MG63 (cell line): ENCODE measurements around the gene LYPD1. TPM values are rescaled to one million over a fixed set of nuclear protein-coding genes. Genes with fewer than 3 reads are reported as not detected.

Experiments used
- DNase-seq: peaks from one replicate; pipeline ENCODE4 v3.0.0-alpha.2; 2020
- H3K27me3 ChIP-seq: fragments of 250-450 bp; sonication (Bioruptor Pico); 2 replicates; pipeline ENCODE4 v1.5.1; 2020; ENCODE audit warnings: mild to moderate bottlenecking, moderate library complexity
- H3K36me3 ChIP-seq: fragments of 250-450 bp; sonication (Bioruptor Pico); 2 replicates; pipeline ENCODE4 v1.5.1; 2020; ENCODE audit warnings: mild to moderate bottlenecking, moderate library complexity
- H3K4me3 ChIP-seq: fragments of 250-450 bp; sonication (Bioruptor Pico); 2 replicates; pipeline ENCODE4 v1.5.1; 2020; ENCODE audit warnings: mild to moderate bottlenecking, moderate library complexity
- H3K9me3 ChIP-seq: fragments of 250-450 bp; sonication (Bioruptor Pico); 2 replicates; pipeline ENCODE4 v1.5.1; 2020; ENCODE audit warnings: mild to moderate bottlenecking, moderate library complexity
- total RNA-seq: library from RNA; depleted of rRNA; stranded (reverse); fragments of >200 nt; shearing (Covaris generic); gene quantifications from 2 replicates; pipeline ENCODE4 v1.2.3, GENCODE V29; 2014; ENCODE audit warnings: low replicate concordance

The LYPD1 gene
- total RNA-seq, 1 experiment from 2014 or later = 0.20 TPM

- H3K9me3 ChIP-seq = no peaks in the 10 kb centered on the region
- no peak for DNase-seq
- H3K36me3 ChIP-seq = no peaks in the 10 kb centered on the region
- H3K27me3 ChIP-seq = no peaks in the 10 kb centered on the region
- no peak overlapping the region for H3K4me3 ChIP-seq
Measured at GRCh38 chr2:132611719-132612118, 58.3 kb downstream of the LYPD1 start.

- no peaks in the 10 kb centered on the region for H3K9me3 ChIP-seq
- DNase-seq = no peak
- no peaks in the 10 kb centered on the region for H3K27me3 ChIP-seq
- no peaks in the 10 kb centered on the region for H3K36me3 ChIP-seq
- H3K4me3 ChIP-seq = no peak overlapping the region
Measured at GRCh38 chr2:132609101-132609890, 60.7 kb downstream of the LYPD1 start.

DNA sequence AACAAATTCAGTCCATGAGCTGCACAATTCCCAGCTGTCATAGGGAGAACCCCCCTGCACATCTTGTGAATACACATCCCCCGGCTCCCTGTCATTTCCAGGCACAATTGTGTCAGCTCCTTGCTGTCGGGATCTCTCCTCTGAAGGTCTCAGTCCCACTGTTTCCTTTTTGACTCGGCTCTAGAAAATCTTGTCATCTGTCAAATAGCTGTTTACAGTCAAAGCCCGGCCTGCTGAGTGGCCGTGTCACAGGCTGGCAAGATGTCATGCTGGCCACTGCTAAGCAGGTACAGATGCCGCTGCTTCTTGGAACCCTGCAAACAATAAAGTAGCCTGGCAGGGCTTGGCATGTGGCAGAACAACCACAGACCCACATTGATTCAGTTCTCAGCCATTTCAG lies 61.7 kb downstream of the LYPD1 start:
- Histone ChIP-seq H3K36me3 (no peaks in the 10 kb centered on the region), H3K9me3 (no peaks in the 10 kb centered on the region), H3K27me3 (no peaks in the 10 kb centered on the region), H3K4me3 (no peak overlapping the region)
- DNase-seq = no peak

DNA sequence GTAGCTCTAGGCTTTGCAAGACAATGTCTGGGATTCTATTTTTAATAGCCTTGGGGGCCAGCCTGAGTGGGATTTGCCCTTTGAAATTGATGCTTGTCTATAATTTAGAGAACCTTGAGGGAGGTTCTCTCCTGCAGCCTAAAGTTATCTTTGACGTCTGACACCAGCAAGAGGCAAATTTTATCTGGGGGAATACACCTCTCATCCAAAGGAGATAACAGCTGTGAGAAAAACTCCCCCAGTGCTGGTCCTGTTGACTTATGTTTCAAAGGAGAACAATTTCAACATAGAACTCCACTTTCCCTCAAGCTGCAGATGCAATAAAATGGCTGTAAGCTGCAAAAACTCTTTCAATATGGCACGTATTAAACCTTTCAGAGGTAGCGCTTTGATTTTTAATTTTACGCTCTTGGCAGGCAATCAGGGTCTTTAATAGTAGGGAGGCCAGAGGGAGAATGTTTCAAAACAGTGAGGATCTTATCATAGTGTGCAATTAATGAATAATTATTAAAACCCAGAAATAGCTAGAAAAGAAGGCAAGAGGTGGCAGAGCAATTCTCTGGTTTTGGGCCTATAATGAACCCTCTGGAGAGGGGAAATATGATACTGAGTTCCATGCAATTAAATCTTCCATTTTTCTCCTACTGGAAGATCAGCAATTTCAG lies 62.4 kb downstream of the LYPD1 start:
- H3K9me3 ChIP-seq = no peaks in the 10 kb centered on the region

DNA sequence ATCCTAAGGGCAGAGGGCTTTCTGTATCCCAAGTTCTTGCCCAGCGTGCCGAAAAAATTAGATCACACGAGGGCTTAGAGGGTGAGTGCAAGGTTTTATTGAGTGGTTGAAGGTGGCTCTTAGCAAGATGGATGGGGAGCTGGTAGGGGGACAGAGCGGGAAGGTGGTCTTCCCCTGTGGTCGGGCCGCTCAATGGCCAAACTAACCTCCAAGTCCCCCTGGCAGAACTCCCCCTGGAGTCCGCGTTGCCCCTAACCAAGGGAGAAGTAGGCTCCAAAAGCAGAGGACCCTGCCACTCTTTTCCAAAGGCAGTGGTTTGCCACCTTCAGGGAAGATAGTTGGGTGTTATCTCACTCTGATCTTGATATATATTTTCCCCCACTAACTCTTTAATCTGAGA lies 63.4 kb downstream of the LYPD1 start:
- no peak for DNase-seq
- no peak overlapping the region for H3K4me3 ChIP-seq

More for the DNA sequence above, 62.4 kb downstream of the LYPD1 start:
- H3K36me3 ChIP-seq = no peaks in the 10 kb centered on the region
- H3K4me3 ChIP-seq = no peak overlapping the region
- no peak for DNase-seq
- no peaks in the 10 kb centered on the region for H3K27me3 ChIP-seq

GRCh38 chr2:132605236-132606180 lies 64.5 kb downstream of the LYPD1 start:
- no peak overlapping the region for H3K4me3 ChIP-seq

More for the DNA sequence above, 63.4 kb downstream of the LYPD1 start:
- Histone ChIP-seq H3K9me3 (no peaks in the 10 kb centered on the region), H3K36me3 (no peaks in the 10 kb centered on the region), H3K27me3 (no peaks in the 10 kb centered on the region)

DNA sequence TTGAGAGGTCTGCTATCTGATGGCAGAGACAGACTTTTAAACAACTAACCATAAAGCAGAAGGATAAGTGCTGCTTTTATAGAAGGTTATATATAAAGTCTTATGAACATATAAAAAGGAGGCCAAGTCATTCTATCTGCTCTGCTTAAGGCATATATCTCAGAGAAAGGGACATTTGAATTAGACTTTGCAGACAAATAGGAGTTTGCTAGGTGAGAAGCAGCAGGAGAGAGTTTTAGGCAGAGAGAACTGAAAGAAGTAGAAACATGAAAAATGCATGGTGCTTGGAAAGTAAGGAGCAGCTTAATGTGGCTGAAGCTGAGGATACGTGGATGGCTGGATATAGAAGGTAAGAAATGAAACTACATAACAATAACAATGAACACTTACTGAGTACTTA lies 65.4 kb downstream of the LYPD1 start:
- DNase-seq = no peak
- H3K9me3 ChIP-seq = no peaks in the 10 kb centered on the region
- no peak overlapping the region for H3K4me3 ChIP-seq
- no peaks in the 10 kb centered on the region for H3K27me3 ChIP-seq
- H3K36me3 ChIP-seq = no peaks in the 10 kb centered on the region

More at GRCh38 chr2:132605236-132606180, 64.5 kb downstream of the LYPD1 start:
- H3K9me3 ChIP-seq = no peaks in the 10 kb centered on the region
- no peaks in the 10 kb centered on the region for H3K36me3 ChIP-seq
- no peaks in the 10 kb centered on the region for H3K27me3 ChIP-seq
- DNase-seq = no peak

GRCh38 chr2:132599556-132599955 lies 70.4 kb downstream of the LYPD1 start:
- no peaks in the 10 kb centered on the region for H3K36me3 ChIP-seq
- DNase-seq = no peak
- H3K27me3 ChIP-seq = no peaks in the 10 kb centered on the region
- no peak overlapping the region for H3K4me3 ChIP-seq
- H3K9me3 ChIP-seq = no peaks in the 10 kb centered on the region

GRCh38 chr2:132598536-132598935 lies 71.5 kb downstream of the LYPD1 start:
- DNase-seq = no peak
- Histone ChIP-seq H3K4me3 (no peak overlapping the region), H3K36me3 (no peaks in the 10 kb centered on the region), H3K27me3 (no peaks in the 10 kb centered on the region), H3K9me3 (no peaks in the 10 kb centered on the region)

DNA sequence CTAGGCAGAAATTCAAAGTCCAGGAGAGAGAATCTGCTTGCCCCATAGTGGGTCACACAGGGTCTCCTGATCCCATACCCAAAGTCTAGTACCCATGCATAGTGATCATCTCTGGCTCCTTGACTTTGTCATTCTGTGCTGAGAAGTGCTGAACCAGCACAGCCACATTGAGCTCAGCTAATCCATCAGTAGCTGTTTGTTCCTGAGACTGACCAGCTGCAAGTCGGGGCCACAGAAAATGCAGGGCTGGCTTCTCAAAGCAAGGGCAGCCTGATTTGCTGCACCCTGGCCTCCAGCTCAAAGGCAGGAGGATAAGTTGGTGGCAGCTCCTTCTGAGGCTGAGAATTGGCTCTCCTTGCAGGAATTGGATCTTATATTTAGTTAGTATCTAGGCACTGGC lies 72.2 kb downstream of the LYPD1 start:
- H3K4me3 ChIP-seq = no peak overlapping the region
- no peaks in the 10 kb centered on the region for H3K9me3 ChIP-seq
- no peak for DNase-seq
- H3K27me3 ChIP-seq = no peaks in the 10 kb centered on the region
- no peaks in the 10 kb centered on the region for H3K36me3 ChIP-seq

DNA sequence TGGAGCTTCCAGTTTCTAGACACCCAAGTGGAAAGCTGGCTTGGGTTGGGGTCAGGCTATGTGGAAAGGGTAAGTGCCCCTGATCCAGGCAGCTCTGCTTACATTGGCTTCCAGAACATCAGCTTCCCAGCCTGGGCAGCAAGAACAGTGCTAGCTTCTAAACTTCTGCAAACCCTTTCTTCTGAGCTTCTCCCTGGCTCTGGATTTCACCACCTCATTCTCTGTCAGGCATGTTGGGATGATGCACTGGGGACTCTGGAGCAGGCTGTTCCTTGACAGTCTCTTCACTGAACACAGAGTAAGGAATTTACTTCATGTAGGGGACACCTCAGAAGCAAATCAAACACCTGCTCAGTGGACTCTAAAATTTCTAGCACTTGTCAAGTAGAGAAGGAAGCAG lies 72.8 kb downstream of the LYPD1 start:
- Histone ChIP-seq H3K36me3 (no peaks in the 10 kb centered on the region), H3K27me3 (no peaks in the 10 kb centered on the region), H3K4me3 (no peak overlapping the region), H3K9me3 (no peaks in the 10 kb centered on the region)
- DNase-seq = no peak

- no peaks in the 10 kb centered on the region for H3K36me3 ChIP-seq
- no peak for DNase-seq
- H3K9me3 ChIP-seq = no peaks in the 10 kb centered on the region
- no peak overlapping the region for H3K4me3 ChIP-seq
- H3K27me3 ChIP-seq = no peaks in the 10 kb centered on the region
Measured at GRCh38 chr2:132595693-132596092, 74.3 kb downstream of the LYPD1 start.

- Histone ChIP-seq H3K4me3 (no peak overlapping the region), H3K27me3 (no peaks in the 10 kb centered on the region), H3K36me3 (no peaks in the 10 kb centered on the region), H3K9me3 (no peaks in the 10 kb centered on the region)
- DNase-seq = no peak
Measured at GRCh38 chr2:132595186-132595585, 74.8 kb downstream of the LYPD1 start.
